A549 (cell line): ENCODE data around the gene IDS. TPM values are rescaled to one million over a fixed set of nuclear protein-coding genes. Genes with fewer than 3 reads are reported as not detected.
A peak's percentile ranks its signal among the peaks of the same experiment; 100 is the strongest.

Experiments
- ATAC-seq, 2 experiments: fragments of 200-7000 bp in 1 of 2; fragments of >200 bp in 1 of 2; cut with Nextera tagmentation in 1 of 2; cut with Tn5 transposase in 1 of 2; 3 replicates each; pipeline versions ENCODE4 v1.8.0 to v1.9.1; 2018 to 2020; ENCODE audit warnings: mild to moderate bottlenecking in 1 of 2, moderate library complexity in 1 of 2
- CTCF ChIA-PET: fragments of 300-600 bp; sonication (Branson Sonifier 250); formaldehyde crosslinking; extraction: SDS; loops from one replicate; lab custom pipeline; 2021; ENCODE audit warnings: antibody characterized with exemption, inconsistent platforms; lab: Yijun Ruan, JAX
- POLR2A ChIA-PET: fragments of 350-600 bp; formaldehyde crosslinking; extraction: SDS; loops from one replicate; lab custom pipeline; 2021; ENCODE audit warnings: antibody characterized with exemption, inconsistent platforms; lab: Yijun Ruan, JAX
- DNase-seq, 2 experiments: peaks; one replicate each; pipeline versions ENCODE4 v3.0.0 to v3.0.0-alpha.2; 2011 to 2016; ENCODE audit warnings: low read depth in 1 of 2, low spot score in 1 of 2
- FAIRE-seq: peaks from 2 replicates; lab custom pipeline; 2011; peaks lifted over from hg19 to GRCh38; lab: Jason Lieb, UNC
- H3K27ac ChIP-seq, 2 experiments: fragments of >200 bp; sonication (Bioruptor Twin); formaldehyde crosslinking; 3 replicates each; pipeline ENCODE4 v1.5.1; 2016 to 2017
- H3K4me1 ChIP-seq: fragments of >200 bp; sonication (Bioruptor Twin); formaldehyde crosslinking; 3 replicates; pipeline ENCODE4 v1.6.1; 2016
- H3K4me2 ChIP-seq: fragments of >200 bp; sonication (Bioruptor Twin); formaldehyde crosslinking; 3 replicates; pipeline ENCODE4 v1.6.1; 2016
- H3K4me3 ChIP-seq: fragments of >200 bp; sonication (Bioruptor Twin); formaldehyde crosslinking; 3 replicates; pipeline ENCODE4 v1.5.1; 2016
- H3K9me3 ChIP-seq: fragments of >200 bp; sonication (Bioruptor Twin); formaldehyde crosslinking; 3 replicates; pipeline ENCODE4 v1.6.1; 2016
- CHD4 ChIP-seq: fragments of 200-600 bp; sonication (generic); IDR thresholded peaks from 2 replicates; pipeline ENCODE4 v1.6.1; 2016; ENCODE audit warnings: antibody characterized with exemption, mild to moderate bottlenecking, borderline replicate concordance
- E2F6 ChIP-seq: IDR thresholded peaks from 2 replicates; pipeline ENCODE4 v1.6.1; 2012; ENCODE audit warnings: low read depth, borderline replicate concordance
- EHF ChIP-seq: fragments of 250-450 bp; sonication (Bioruptor Pico); IDR thresholded peaks from 2 replicates; pipeline ENCODE4 v1.5.0; 2020; ENCODE audit warnings: mild to moderate bottlenecking
- EHMT2 ChIP-seq: fragments of 200-600 bp; sonication (generic); IDR thresholded peaks from 2 replicates; pipeline ENCODE4 v1.6.1; 2016; ENCODE audit warnings: antibody characterized with exemption, low read depth, mild to moderate bottlenecking, moderate library complexity
- GATA3 ChIP-seq: IDR thresholded peaks from 2 replicates; pipeline ENCODE4 v1.6.1; 2012; ENCODE audit warnings: borderline replicate concordance
- HOXA7 ChIP-seq: fragments of 250-450 bp; sonication (Bioruptor Pico); IDR thresholded peaks from 2 replicates; pipeline ENCODE4 v1.5.0; 2020; ENCODE audit warnings: mild to moderate bottlenecking, moderate library complexity
- HOXB5 ChIP-seq: fragments of 250-450 bp; sonication (Bioruptor Pico); IDR thresholded peaks from 2 replicates; pipeline ENCODE4 v1.5.0; 2020; ENCODE audit warnings: mild to moderate bottlenecking, moderate library complexity
- KDM5A ChIP-seq: fragments of 200-600 bp; sonication (generic); IDR thresholded peaks from 2 replicates; pipeline ENCODE4 v1.6.1; 2016; ENCODE audit warnings: antibody characterized with exemption, mild to moderate bottlenecking
- MAFK ChIP-seq: fragments of 450-650 bp; IDR thresholded peaks from 2 replicates; pipeline ENCODE4 v1.6.1; 2014; ENCODE audit not compliant: partially characterized antibody
- MAX ChIP-seq: IDR thresholded peaks from 2 replicates; pipeline ENCODE4 v1.6.1; 2012
- NPAS2 ChIP-seq: fragments of 250-450 bp; sonication (Bioruptor Pico); IDR thresholded peaks from 2 replicates; pipeline ENCODE4 v1.8.0; 2022; ENCODE audit warnings: mild to moderate bottlenecking, moderate library complexity, borderline replicate concordance
- PHF8 ChIP-seq: fragments of 200-600 bp; sonication (generic); IDR thresholded peaks from 2 replicates; pipeline ENCODE4 v1.6.1; 2016; ENCODE audit warnings: low read depth, mild to moderate bottlenecking, antibody characterized with exemption, moderate library complexity, borderline replicate concordance
- POLR2A ChIP-seq: IDR thresholded peaks from 2 replicates; pipeline ENCODE4 v1.6.1; 2012; ENCODE audit warnings: mild to moderate bottlenecking, low read length
- RFX5 ChIP-seq: fragments of 450-650 bp; IDR thresholded peaks from 2 replicates; pipeline ENCODE4 v1.7.1; 2014; ENCODE audit warnings: antibody characterized with exemption, mild to moderate bottlenecking, moderate library complexity
- ZFP36 ChIP-seq: fragments of 450-650 bp; IDR thresholded peaks from 2 replicates; pipeline ENCODE4 v1.6.1; 2014; ENCODE audit warnings: borderline replicate concordance; ENCODE audit not compliant: partially characterized antibody
- WGBS: methylation state at CpG from one replicate; pipeline ENCODE4 v1.1.6; 2017; ENCODE audit errors: missing lambda C conversion rate; 5-methylcytosine and 5-hydroxymethylcytosine counted together
- polyA plus RNA-seq, 4 experiments: library from polyadenylated mRNA; depleted of rRNA in 3 of 4; stranded (reverse); fragments of >200 nt; fragmentation: RNase III in 1 of 4; extraction: RNeasy Plus Mini Kit Qiagen cat#74134 plus additional on column Dnase treatment in 1 of 4; gene quantifications; 2 replicates in 3 of 4; 3 replicates in 1 of 4; pipeline ENCODE4 v1.2.3, GENCODE V29; 2011 to 2017
- TF ChIP-seq, protein P1 (sequence below): fragments of >200 bp; sonication (Bioruptor Twin); formaldehyde crosslinking; IDR thresholded peaks from 3 replicates; pipeline ENCODE4 v1.6.1; 2016

Gene IDS
- polyA plus RNA-seq, 2 of the 4 experiments (the other 2 are of a cell fraction) = 40.6 to 120 TPM

DNA sequence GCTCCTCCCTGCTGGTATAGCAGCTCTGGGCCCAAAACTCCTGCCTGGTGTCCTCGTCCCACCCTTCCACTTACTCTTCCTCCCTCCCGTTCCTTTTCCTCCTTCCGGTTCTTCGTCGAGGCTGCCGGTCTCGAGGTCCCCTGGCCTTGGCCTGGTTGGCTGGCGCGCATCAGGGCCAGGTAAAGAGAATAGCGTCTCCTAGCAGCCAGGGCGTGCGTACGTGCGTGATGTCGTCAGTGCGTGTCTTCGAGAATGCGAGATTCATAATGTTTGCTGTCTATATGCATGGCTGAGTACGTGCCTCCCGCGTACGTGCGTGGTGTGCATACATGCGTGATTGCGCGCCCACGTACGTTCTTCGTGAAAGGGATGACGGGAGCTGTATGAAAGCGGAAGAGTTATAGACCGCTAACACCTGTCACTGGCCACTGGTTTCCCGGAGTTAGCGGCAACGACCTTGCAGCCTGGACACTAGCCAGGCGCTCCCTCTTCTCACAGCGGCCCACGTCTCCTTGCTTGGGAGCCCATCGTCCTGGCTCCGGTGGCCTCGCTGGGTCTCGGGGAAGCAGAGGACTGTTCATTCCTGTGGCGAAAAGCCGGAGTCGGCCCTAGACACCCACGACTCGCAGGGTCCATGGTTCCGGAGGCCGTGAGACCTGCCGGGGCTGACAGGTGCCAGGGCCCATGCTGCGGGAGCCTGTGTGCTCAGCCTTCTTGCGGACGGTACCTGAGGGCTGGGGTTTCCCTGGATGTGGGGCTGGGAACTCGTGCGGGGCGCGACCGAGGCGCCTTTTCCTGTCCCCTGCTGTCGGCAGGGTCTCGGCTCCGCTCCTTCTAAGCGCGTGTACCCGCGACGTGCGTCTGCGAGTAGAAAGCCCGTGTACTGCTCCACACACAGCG is 35.8 kb upstream of the IDS start, which contains the start of gene EOLA1:
EOLA1 (plus strand) TSS at position 392 of the 900 bp plus-strand sequence. CDS start 4,619 bp downstream, outside the sequence.
- POLR2A ChIA-PET = interaction anchor here (0.6 to 3.2 kb wide), 8 partner anchors 19 to 615 kb away, joined by 4 to 35 read pairs (median 6); partner anchors contain the start of genes EOLA2 and IDS
- H3K9me3 ChIP-seq = no peaks in the 10 kb centered on the region
- CTCF ChIA-PET = interaction anchor here (0.6 to 2.6 kb wide), 8 partner anchors 11 to 351 kb away, joined by 3 to 9 read pairs (median 3); no protein-coding TSS in a partner anchor

GRCh38 chrX:149540131-149540620 is 35.1 kb upstream of the IDS start:
- Histone ChIP-seq H3K27ac (peak overlapping the region; percentile 82 to 91), H3K4me3 (peak overlapping the region; percentile 94), H3K9me3 (no peaks in the 10 kb centered on the region), H3K4me1 (0 out of 3 replicates have a peak, but pooled peaks cover 6% of the 10 kb centered on the region), H3K4me2 (peak overlapping the region; percentile 89)
- FAIRE-seq (no peak), DNase-seq (peak; percentile 55 to 91), ATAC-seq (peak; percentile 47 to 59)
- POLR2A ChIA-PET = interaction anchor here (0.6 to 3.2 kb wide), 9 partner anchors 18 to 616 kb away, joined by 3 to 35 read pairs (median 5); partner anchors contain the start of genes EOLA2 and IDS
- 0% methylated on average over 1 of the region's 24 CpGs for WGBS
- TF ChIP-seq ZFP36 (no peak), EHMT2 (no peak), CHD4 (no peak), EHF (no peak), GATA3 (no peak)
- CTCF ChIA-PET = interaction anchor here (1.0 to 2.6 kb wide), 6 partner anchors 10 to 352 kb away, joined by 3 to 9 read pairs (median 4); no protein-coding TSS in a partner anchor

More for the DNA sequence above, 35.8 kb upstream of the IDS start, which contains the start of gene EOLA1:
- FAIRE-seq (peak; percentile 100), DNase-seq (peak; percentile 72 to 97), ATAC-seq (peak; percentile 77 to 84)
- Histone ChIP-seq H3K27ac (peak within 1 kb of the TSS; percentile 82 to 91), H3K4me2 (peak within 1 kb of the TSS; percentile 89), H3K4me1 (0 out of 3 replicates have a peak, but pooled peaks cover 6% of the 10 kb centered on the region), H3K4me3 (peak within 1 kb of the TSS; percentile 94)
- 7% methylated on average over 24 of the region's 71 CpGs for WGBS
- TF ChIP-seq ZFP36 (no peak), NPAS2 (CRISPR knock-in tag) (no peak), PHF8 (peak; percentile 29; the same call in 1 of the 2 replicates), HOXA7 (CRISPR knock-in tag) (no peak), MAX (peak; percentile 87), E2F6 (peak; percentile 58; the same call in 1 of the 2 replicates), HOXB5 (CRISPR knock-in tag) (peak; percentile 41; the same call in 1 of the 2 replicates), KDM5A (no peak), RFX5 (no peak), POLR2A (peak; percentile 39; the same call in 1 of the 2 replicates), MAFK (no peak), GATA3 (no peak)
- TF ChIP-seq, protein P1, sequence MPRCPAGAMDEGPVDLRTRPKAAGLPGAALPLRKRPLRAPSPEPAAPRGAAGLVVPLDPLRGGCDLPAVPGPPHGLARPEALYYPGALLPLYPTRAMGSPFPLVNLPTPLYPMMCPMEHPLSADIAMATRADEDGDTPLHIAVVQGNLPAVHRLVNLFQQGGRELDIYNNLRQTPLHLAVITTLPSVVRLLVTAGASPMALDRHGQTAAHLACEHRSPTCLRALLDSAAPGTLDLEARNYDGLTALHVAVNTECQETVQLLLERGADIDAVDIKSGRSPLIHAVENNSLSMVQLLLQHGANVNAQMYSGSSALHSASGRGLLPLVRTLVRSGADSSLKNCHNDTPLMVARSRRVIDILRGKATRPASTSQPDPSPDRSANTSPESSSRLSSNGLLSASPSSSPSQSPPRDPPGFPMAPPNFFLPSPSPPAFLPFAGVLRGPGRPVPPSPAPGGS = no peak
